ENCODE measurements around the gene KLHL28.

Gene KLHL28

DNA sequence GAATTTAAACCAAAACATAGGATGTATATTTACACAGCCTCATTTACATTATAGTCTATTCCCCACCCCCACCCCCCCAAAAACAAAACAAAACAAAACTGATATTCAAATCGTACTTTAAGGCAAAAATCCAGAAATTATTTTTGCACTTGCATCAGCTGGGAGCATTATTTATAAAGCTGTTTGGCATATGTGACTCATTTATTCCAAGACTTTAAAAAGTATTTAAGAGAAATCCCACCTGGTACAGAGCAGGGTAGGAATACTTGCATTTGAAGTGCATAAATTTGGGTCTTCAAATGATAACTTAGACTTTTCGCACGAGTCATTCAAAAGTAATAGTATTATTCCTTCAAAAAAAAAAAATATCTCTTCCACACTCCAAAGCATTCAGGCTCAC, 1.1 kb downstream of the KLHL28 start:
- DNase-seq (ENCODE audit: low read depth), result no peak

DNA sequence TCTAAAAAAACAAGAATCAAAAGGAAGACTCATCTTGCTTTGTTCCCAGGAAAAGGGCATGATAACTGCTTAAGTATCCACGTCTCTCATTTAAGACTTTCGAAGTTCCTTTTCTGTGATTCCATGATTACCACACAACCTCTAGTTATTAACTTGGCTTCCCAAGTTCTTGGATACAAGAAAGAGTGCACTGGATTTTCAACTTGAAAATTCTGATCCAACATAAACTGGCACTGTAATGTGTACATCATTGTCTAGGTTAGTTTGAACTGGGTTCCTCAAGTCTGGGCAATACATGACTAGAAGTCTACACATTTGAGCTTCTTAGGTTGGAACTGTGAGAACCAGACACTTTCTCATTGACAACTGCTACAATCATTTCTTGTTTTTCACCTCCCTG, 1.6 kb downstream of the KLHL28 start:
- no peak for DNase-seq (ENCODE audit: low read depth)

DNA sequence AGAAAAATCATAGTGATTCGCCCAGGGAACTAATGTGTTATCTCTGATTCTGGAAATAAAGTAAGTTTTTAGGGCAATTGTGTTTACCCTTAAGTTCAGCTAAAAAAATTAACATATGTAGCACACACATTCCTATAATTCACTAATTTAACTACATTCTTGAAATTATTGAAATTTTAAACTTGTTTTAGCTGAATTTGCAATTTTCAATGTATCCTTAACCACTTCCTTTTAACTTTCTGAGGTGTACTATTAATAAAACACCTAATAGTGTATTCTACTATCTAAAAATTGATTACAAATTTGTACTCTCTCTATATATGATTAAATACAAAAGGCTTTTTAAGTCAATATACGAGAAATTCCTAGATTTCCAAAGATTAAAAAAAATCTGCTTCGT, 2.2 kb downstream of the KLHL28 start:
- no peak for DNase-seq (ENCODE audit: low read depth)

- DNase-seq (ENCODE audit: low read depth), result no peak
These were observed 4.9 kb downstream of the KLHL28 start for GRCh38 chr14:44956866-44957265.

DNA sequence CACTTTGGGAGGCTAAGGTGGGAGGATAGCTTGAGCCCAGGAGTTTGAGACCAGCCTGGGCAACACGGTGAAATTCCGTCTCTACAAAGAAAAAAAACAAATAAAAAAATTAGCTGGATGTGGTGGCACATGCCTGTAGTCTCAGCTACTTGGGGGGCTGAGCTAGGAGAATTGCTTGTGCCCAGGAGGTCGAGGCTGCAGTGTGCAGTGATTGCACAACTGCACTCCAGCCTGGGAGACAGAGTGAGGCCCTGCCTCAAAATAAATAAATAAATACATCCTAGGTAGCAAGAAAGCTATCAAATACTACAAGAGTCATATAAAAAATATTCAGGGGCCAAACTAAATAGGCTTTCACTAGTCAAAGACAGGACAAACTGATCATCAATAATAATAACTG, 6.2 kb downstream of the KLHL28 start:
- DNase-seq (ENCODE audit: low read depth), result no peak

DNA sequence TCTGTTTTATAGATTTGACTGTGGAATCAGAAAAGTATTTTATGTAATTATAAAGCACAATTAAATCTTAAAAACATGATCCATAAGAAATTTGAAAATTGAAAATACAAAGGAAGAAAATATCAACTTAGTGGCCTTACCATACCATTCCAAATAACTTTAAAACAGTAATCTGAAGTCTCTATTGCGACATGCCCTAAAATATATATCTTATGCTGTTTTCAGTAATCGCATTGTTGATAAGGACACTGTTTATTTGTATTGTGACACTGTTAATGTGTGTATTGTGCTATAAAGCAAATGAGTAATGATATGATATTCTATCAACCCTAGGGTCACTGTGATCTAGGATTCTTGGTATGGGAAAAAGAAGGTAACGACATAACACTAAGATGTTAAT, 7.0 kb downstream of the KLHL28 start:
- no peak for DNase-seq (ENCODE audit: low read depth)

- no peak for DNase-seq (ENCODE audit: low read depth)
These were observed 9.2 kb downstream of the KLHL28 start for GRCh38 chr14:44952391-44953110.

GRCh38 chr14:44951051-44951450, 10.7 kb downstream of the KLHL28 start:
- no peak for DNase-seq (ENCODE audit: low read depth)

DNA sequence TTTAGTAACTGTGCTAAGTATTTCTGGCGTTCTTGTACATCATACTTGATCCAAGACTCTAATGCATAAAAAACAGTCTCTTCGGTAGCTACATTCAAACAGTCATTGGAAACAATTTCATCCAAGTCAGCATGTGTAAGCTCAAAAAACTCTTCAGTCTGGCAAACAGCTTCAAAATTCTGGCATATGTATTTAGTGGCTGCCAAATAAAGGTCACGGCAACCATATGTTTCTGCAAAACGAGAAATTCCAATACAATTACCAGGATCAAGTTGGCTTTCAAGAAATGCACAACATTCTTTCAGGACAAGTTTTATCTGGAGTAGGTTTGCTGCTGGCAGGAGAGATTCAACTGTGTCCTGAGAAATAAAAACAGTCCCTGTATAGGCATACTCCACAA, 16.5 kb downstream of the KLHL28 start:
- DNase-seq (ENCODE audit: low read depth), result no peak

DNA sequence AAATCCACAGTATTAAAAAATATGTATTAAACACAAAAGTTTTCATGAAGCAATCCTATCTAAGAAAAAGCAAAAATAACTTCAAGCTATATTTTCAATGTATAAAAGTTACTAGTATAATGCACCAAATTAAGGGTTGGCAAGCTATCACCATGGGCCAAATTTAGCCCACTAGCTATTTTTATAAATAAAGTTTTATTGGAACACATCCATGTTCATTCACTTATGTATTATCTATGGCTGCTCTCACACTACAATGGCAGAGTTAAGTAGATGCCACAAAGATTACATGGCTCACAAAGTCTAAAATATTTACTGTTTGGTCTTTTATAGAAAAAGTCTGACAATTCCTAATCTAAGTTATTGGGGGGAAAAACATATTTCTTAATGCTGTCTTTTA, 17.6 kb downstream of the KLHL28 start:
- no peak for DNase-seq (ENCODE audit: low read depth)

GRCh38 chr14:44942436-44942835, 19.3 kb downstream of the KLHL28 start:
- no peak for DNase-seq (ENCODE audit: low read depth)

DNA sequence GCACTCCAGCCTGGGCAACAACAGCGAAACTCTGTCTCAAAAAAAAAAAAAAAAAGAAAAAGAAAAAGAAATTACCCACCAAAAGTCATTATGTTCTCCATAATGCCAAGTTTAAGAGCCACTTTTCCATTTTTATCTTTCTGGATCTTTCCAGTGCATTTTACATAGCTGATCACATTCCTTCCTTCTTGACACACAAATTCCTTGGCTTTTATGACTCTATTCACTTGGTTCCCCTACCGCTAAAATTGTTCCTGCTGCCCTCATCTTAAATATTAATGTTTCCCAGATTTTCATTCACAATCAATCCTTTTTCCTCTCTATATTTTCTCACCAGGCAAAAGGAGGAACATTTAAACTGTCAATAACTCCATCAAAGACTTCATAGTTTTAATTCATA, 20.2 kb downstream of the KLHL28 start:
- DNase-seq (ENCODE audit: low read depth), result no peak

DNA sequence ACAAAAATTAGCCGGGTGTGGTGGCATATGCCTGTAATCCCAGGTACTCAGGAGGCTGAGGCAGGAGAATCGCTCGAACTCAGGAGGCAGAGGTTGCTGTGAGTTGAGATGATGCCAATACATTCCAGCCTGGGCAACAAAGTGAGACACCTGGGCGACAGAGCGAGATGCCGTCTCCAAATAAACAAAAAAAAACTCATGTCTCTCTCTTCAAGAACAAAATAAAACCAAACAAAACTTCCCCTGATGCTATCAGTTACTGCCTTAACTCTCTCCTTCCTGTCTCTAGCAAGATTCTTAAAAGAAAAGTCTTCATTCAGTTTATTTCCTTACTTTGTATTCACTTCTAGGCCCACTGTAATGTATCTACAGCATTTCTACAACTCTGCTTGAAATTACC, 20.8 kb downstream of the KLHL28 start:
- DNase-seq (ENCODE audit: low read depth), result no peak

DNA sequence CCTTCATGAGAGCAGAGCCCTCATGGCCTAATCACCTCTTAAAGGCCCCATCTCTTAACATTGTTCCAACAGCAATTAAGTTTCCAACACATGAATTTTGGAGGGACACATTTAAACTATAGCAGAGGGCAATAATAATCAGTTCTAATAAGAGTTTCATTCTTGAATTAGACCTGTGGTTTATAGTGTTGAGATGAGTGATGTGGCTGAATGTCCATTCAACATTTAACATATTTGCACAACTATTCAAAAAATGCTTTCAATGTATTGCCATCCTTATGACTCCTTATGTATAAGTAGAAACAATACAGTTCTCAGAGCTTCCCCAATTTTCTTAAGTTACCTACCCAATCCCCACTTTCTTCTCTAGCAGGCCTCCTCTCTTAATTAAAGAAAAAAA, 21.5 kb downstream of the KLHL28 start:
- no peak for DNase-seq (ENCODE audit: low read depth)

- no peak for DNase-seq (ENCODE audit: low read depth)
These were observed 24.2 kb downstream of the KLHL28 start for GRCh38 chr14:44937547-44937946.

DNA sequence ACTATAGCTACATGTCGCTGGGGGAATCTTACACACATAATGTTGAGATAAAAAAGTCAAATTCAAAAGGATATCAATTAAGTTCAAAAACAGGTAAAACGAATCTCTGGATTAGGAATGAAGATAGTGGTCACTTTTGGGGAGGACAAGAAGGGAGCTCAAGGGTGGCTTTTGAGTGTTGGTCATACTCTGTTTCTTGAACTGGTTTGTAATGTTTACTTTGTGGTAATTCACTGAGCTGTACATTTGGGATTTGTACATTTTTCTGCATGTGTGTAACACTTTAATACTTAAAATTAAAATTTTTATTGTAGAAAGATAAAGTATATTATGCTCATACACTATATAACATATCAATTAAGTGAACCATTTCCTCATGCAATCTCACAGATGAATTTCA, 26.6 kb downstream of the KLHL28 start:
- DNase-seq (ENCODE audit: low read depth), result no peak

DNA sequence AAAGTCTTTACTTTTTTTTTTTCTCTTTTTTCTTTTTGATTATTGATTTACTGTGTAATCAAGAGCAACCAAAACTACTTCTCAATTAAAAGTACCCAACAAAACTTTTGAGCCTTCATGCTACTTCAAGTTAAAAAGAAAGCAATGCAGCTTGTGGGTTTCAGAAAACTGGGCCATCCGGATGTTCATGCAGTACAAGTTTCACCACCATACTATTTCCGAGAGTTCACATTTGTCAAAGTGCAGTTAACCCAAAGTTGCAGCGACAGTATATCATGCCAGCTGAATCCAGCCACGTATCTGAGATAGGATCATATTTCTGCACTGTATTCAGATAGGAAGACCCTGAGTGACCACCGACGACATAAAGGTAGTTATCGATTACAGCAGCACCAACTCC, 33.0 kb downstream of the KLHL28 start:
- no peak for DNase-seq (ENCODE audit: low read depth)

- DNase-seq (ENCODE audit: low read depth), result no peak
These were observed 46.9 kb downstream of the KLHL28 start for GRCh38 chr14:44914849-44915248.

DNA sequence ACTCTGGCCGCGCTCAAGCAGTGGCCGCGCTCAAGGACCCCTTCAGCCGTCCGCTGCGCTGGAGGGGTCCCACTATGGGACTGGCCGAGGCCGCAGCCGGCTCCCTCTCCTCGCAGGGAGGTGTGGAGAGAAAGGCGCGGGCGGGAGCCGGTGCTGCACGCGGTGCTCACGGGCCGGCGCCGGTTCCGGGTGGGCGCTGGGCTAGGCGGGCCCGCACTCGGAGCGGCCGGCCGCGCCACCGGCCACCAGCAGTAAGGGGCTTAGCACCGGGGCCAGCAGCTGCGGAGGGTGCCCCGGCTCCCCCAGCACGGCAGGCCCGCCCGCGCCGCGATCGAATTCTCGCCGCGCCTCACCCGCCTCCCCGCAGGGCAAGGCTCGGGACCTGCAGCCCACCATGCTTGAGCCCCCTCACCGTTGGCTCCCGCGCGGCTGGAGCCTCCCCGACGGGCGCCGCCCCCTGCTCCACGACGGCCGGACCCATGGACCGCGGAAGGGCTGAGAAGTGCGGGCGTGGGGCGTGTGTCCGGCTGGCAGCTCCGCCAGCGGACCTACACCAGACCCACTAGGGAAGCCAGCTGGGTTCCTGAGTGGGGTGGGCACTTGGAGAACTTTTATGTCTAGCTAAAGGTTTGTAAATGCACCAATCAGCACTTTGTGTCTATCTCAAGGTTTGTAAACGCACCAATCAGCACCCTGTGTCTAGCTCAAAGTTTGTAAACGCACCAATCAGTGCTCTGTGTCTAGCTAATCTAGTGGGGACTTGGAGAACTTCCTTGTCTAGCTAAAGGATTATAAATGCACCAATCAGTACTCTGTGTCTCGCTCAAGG, 49.5 kb downstream of the KLHL28 start:
- DNase-seq (ENCODE audit: low read depth), result no peak

DNA sequence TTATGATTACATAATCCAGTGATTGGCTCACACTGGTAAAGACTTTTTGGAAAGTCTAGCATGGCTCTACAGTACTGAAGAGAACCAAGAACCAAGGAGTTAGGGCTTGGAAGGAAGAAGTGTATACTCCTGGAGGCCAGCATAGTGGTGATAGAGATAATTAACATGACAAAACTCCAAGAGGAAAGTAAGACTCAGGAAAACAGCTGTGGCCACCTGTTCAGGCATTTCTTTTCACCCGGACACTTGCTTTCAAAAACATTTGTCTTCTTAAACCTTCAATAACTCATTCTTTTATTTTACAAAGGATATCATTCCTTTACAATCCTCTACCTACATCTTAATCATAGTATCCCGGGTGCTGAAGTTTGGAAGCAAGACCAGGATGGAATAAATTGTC, 50.9 kb downstream of the KLHL28 start:
- no peak for DNase-seq (ENCODE audit: low read depth)

DNA sequence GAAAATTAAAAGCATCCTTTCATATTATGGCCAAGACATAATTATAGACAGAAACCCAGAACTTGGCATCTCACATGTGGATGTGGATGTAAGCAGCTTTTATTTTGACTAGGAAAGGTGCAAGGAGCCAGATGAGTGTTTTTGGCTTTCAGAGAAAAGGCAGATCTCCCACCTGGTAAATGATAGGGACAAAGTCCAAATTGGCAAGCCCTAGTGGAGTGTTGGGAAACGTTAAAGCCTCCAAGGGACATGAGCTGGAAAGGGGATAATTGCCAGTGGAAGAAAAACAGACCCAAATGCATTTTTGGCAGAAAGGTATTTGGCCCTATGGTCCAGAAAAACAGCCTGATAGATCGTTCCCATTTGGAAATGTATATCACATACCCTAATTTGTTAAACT, 60.1 kb downstream of the KLHL28 start:
- DNase-seq (ENCODE audit: low read depth), result no peak

DNA sequence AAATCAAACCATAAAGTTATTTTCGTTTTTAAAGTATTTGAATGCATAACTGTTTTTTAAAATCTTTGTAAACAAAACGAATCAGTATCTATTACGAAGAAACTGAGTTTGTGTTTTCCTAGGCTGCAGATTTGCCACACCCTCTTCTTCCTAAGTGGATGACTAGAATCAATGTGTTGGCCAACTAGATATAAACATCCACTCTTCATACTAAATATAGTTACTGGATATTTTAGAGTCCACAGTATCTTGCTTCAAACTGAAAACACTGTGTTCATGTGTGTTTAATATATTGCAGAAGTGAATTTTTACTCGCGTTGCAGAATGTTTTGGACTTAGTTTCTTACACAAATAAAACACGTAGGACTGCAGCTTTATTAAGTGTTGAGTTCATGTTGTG, 63.2 kb downstream of the KLHL28 start:
- no peak for DNase-seq (ENCODE audit: low read depth)

DNA sequence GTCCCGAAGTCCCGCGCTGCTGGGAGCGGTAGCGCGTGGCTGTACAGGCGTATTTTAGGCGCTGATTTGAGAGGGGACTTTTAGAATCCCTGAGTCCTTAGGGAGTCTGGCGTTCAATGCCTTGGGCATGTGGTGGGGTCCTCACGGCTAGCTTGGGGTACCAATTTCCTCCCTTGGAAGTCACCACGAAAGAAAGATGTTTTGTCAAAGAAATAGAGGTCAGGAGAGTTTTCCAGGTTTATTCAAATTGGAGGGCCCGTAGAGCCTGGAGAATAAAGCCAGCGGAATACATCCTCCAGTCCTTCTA, 63.9 kb downstream of the KLHL28 start:
- DNase-seq (ENCODE audit: low read depth), result no peak

Data from T-helper 22 cell (primary cell).